Activated CD8-positive, alpha-beta memory T cell treated with anti-CD3 and anti-CD28 coated beads for 24 hours (primary cell): ENCODE results near the gene NOX3.
"Not testable (repeated sequence)": the region's sequence is repeated elsewhere in the genome, so short reads cannot be mapped to it uniquely, and the experiment has no call there.

Source experiments
- DNase-seq: peaks from one replicate; pipeline ENCODE4 v3.0.0-alpha.2; 2020

The NOX3 gene

GRCh38 chr6:155466539-155466938, 10.9 kb upstream of the NOX3 start:
- DNase-seq = no peak

- no peak for DNase-seq
These were observed 5.9 kb upstream of the NOX3 start for GRCh38 chr6:155461556-155461955.

- no peak for DNase-seq
These were observed 1.2 kb downstream of the NOX3 start for GRCh38 chr6:155454471-155454870.

GRCh38 chr6:155454008-155454407, 1.6 kb downstream of the NOX3 start:
- no peak for DNase-seq

GRCh38 chr6:155452576-155452975, 3.1 kb downstream of the NOX3 start:
- DNase-seq = no peak

- not testable (repeated sequence) for DNase-seq
These were observed 4.1 kb downstream of the NOX3 start for GRCh38 chr6:155451530-155451929.

GRCh38 chr6:155450240-155450581, 5.4 kb downstream of the NOX3 start:
- DNase-seq = no peak

GRCh38 chr6:155449450-155450239, 6.0 kb downstream of the NOX3 start:
- DNase-seq = no peak

- no peak for DNase-seq
These were observed 6.8 kb downstream of the NOX3 start for GRCh38 chr6:155448668-155449449.

- no peak for DNase-seq
These were observed 7.7 kb downstream of the NOX3 start for GRCh38 chr6:155447949-155448348.

GRCh38 chr6:155444952-155445903, 10.4 kb downstream of the NOX3 start:
- no peak for DNase-seq

- no peak for DNase-seq
These were observed 11.3 kb downstream of the NOX3 start for GRCh38 chr6:155444120-155444917.

GRCh38 chr6:155443168-155443567, 12.5 kb downstream of the NOX3 start:
- DNase-seq = no peak

GRCh38 chr6:155442562-155442961, 13.1 kb downstream of the NOX3 start:
- DNase-seq = no peak

GRCh38 chr6:155441112-155441465, 14.6 kb downstream of the NOX3 start:
- DNase-seq = no peak

- DNase-seq = no peak
These were observed 15.1 kb downstream of the NOX3 start for GRCh38 chr6:155440398-155441111.

GRCh38 chr6:155439376-155439775, 16.3 kb downstream of the NOX3 start:
- no peak for DNase-seq

GRCh38 chr6:155436981-155437749, 18.5 kb downstream of the NOX3 start:
- no peak for DNase-seq

GRCh38 chr6:155434829-155435423, 20.7 kb downstream of the NOX3 start:
- DNase-seq = no peak

GRCh38 chr6:155434096-155434495, 21.5 kb downstream of the NOX3 start:
- no peak for DNase-seq

- no peak for DNase-seq
These were observed 23.3 kb downstream of the NOX3 start for GRCh38 chr6:155432293-155432692.
